GM23338 (cell line): ENCODE measurements around the gene ZNF354C. TPM values are rescaled to one million over a fixed set of nuclear protein-coding genes. Genes with fewer than 3 reads are reported as not detected.

Experiments used
- ATAC-seq: fragments of 200-7000 bp; cut with Tn5 transposase; 3 replicates; pipeline ENCODE4 v1.9.1; 2020
- DNase-seq: peaks from one replicate; pipeline ENCODE4 v3.0.0-alpha.2; 2015; ENCODE audit warnings: low spot score
- H2AFZ ChIP-seq: fragments of 200-600 bp; sonication (generic); 2 replicates; pipeline ENCODE4 v1.8.0; 2016; ENCODE audit warnings: antibody characterized with exemption, mild to moderate bottlenecking, moderate library complexity
- H3F3A ChIP-seq: fragments of 200-600 bp; sonication (generic); replicated peaks from 2 replicates; pipeline ENCODE4 v1.8.0; 2017; ENCODE audit warnings: antibody characterized with exemption, mixed run types, low read depth
- H3K27ac ChIP-seq: fragments of 200-600 bp; sonication (generic); 2 replicates; pipeline ENCODE4 v1.6.1; 2016; ENCODE audit warnings: low read depth
- H3K27me3 ChIP-seq: fragments of 200-600 bp; sonication (generic); 2 replicates; pipeline ENCODE4 v1.8.0; 2016; ENCODE audit warnings: mild to moderate bottlenecking, mixed run types, moderate library complexity; ENCODE audit not compliant: insufficient read depth
- H3K36me3 ChIP-seq: fragments of 200-600 bp; sonication (generic); 2 replicates; pipeline ENCODE4 v1.8.0; 2016; ENCODE audit warnings: mild to moderate bottlenecking; ENCODE audit not compliant: insufficient read depth
- H3K4me1 ChIP-seq: fragments of 200-600 bp; sonication (generic); 2 replicates; pipeline ENCODE4 v1.8.0; 2016; ENCODE audit warnings: mild to moderate bottlenecking, moderate library complexity; ENCODE audit not compliant: insufficient read depth
- H3K4me2 ChIP-seq: fragments of 200-600 bp; sonication (generic); 2 replicates; pipeline ENCODE4 v1.7.1; 2017; ENCODE audit warnings: mixed run types
- H3K4me3 ChIP-seq: fragments of 200-600 bp; sonication (generic); 2 replicates; pipeline ENCODE4 v1.6.1; 2016; ENCODE audit warnings: mixed run types
- H3K79me2 ChIP-seq: fragments of 200-600 bp; sonication (generic); replicated peaks from 2 replicates; pipeline ENCODE4 v1.8.0; 2017; ENCODE audit warnings: mild to moderate bottlenecking; ENCODE audit not compliant: insufficient read depth
- H3K9me2 ChIP-seq: fragments of 200-600 bp; sonication (generic); 2 replicates; pipeline ENCODE4 v1.8.0; 2017; ENCODE audit not compliant: insufficient read depth
- H4K20me1 ChIP-seq: fragments of 200-600 bp; sonication (generic); replicated peaks from 2 replicates; pipeline ENCODE4 v1.8.0; 2017; ENCODE audit warnings: mild to moderate bottlenecking; ENCODE audit not compliant: insufficient read depth
- H3K27ac Mint-ChIP-seq: 2 replicates; pipeline ENCODE4 v1.8.0; 2020; ENCODE audit warnings: inconsistent platforms, mild to moderate bottlenecking, moderate library complexity, mixed read lengths
- H3K27me3 Mint-ChIP-seq: 3 replicates; pipeline ENCODE4 v1.8.0; 2022; ENCODE audit warnings: low read depth, mild to moderate bottlenecking, moderate library complexity, mixed read lengths, inconsistent platforms; ENCODE audit not compliant: insufficient read depth, poor library complexity
- H3K36me3 Mint-ChIP-seq: 3 replicates; pipeline ENCODE4 v1.8.0; 2021; ENCODE audit warnings: low read depth, mild to moderate bottlenecking, inconsistent platforms, moderate library complexity, mixed read lengths
- H3K4me1 Mint-ChIP-seq: 3 replicates; pipeline ENCODE4 v1.8.0; 2020; ENCODE audit warnings: mild to moderate bottlenecking, inconsistent platforms, mixed read lengths
- H3K4me3 Mint-ChIP-seq: 3 replicates; pipeline ENCODE4 v1.8.0; 2021; ENCODE audit warnings: moderate library complexity, mild to moderate bottlenecking, inconsistent platforms, mixed read lengths
- H3K9me3 Mint-ChIP-seq: 3 replicates; pipeline ENCODE4 v1.8.0; 2020; ENCODE audit warnings: moderate library complexity, mild to moderate bottlenecking, inconsistent platforms, mixed read lengths
- CREB1 ChIP-seq: fragments of 250-450 bp; sonication (Bioruptor Pico); IDR thresholded peaks from 2 replicates; pipeline ENCODE4 v1.5.0; 2020; ENCODE audit warnings: low read depth, mild to moderate bottlenecking, moderate library complexity
- CTCF ChIP-seq, 2 experiments: fragments of 200-600 bp in 1 of 2; sonication (generic) in 1 of 2; conservative IDR thresholded peaks; 2 replicates each; pipeline versions ENCODE4 v1.5.1 to v1.6.1; 2016 to 2017; ENCODE audit warnings: antibody characterized with exemption in 2 of 2, low read depth in 2 of 2, mild to moderate bottlenecking in 2 of 2, moderate library complexity in 1 of 2
- EZH2 ChIP-seq: fragments of 200-600 bp; sonication (generic); IDR thresholded peaks from one replicate; pipeline ENCODE4 v1.8.0; 2017; ENCODE audit warnings: antibody characterized with exemption, mild to moderate bottlenecking, low read depth; ENCODE audit not compliant: unreplicated experiment
- EZH2phosphoT487 ChIP-seq: fragments of 200-600 bp; sonication (generic); IDR thresholded peaks from one replicate; pipeline ENCODE4 v1.8.1; 2018; ENCODE audit warnings: antibody characterized with exemption; ENCODE audit not compliant: unreplicated experiment
- JUNB ChIP-seq: IDR thresholded peaks from one replicate; pipeline ENCODE4 v1.6.1; 2016; ENCODE audit warnings: antibody characterized with exemption; ENCODE audit not compliant: unreplicated experiment
- NANOG ChIP-seq: IDR thresholded peaks from 2 replicates; pipeline ENCODE4 v1.6.1; 2016; ENCODE audit warnings: antibody characterized with exemption, borderline replicate concordance
- REST ChIP-seq: IDR thresholded peaks from one replicate; pipeline ENCODE4 v1.6.1; 2018; ENCODE audit warnings: antibody characterized with exemption; ENCODE audit not compliant: unreplicated experiment
- STAT1 ChIP-seq: IDR thresholded peaks from one replicate; pipeline ENCODE4 v1.6.1; 2016; ENCODE audit warnings: antibody characterized with exemption; ENCODE audit not compliant: unreplicated experiment
- ZNF114 ChIP-seq: fragments of 250-450 bp; sonication (Bioruptor Pico); IDR thresholded peaks from 2 replicates; pipeline ENCODE4 v1.5.0; 2020; ENCODE audit warnings: mild to moderate bottlenecking, moderate library complexity
- ZNF462 ChIP-seq: fragments of 250-450 bp; sonication (Bioruptor Pico); IDR thresholded peaks from 2 replicates; pipeline ENCODE4 v1.5.0; 2020; ENCODE audit warnings: mild to moderate bottlenecking, moderate library complexity
- polyA plus RNA-seq: library from polyadenylated mRNA; unstranded; fragments of >200 nt; fragmentation: Nextera tagmentation; extraction: Ambion mirVana; gene quantifications from 2 replicates; pipeline ENCODE4 v1.2.1, GENCODE V29; 2016
- total RNA-seq: library from RNA; depleted of rRNA; stranded (reverse); fragments of >200 nt; shearing (Covaris generic); gene quantifications from 2 replicates; pipeline ENCODE4 v1.2.3, GENCODE V29; 2014

The ZNF354C gene
- total and polyA plus RNA-seq, 2 experiments from 2014 or later, result 1.6 to 11.3 TPM

- no peaks in the 10 kb centered on the region for H3K27me3 ChIP-seq
- peaks cover 22% of the 10 kb centered on the region for H3K36me3 Mint-ChIP-seq
- H3F3A ChIP-seq, result no peaks in the 10 kb centered on the region
- H3K27ac ChIP-seq, result no peak overlapping the region
- DNase-seq (no peak), ATAC-seq (no peak)
- H3K27me3 Mint-ChIP-seq, result peaks cover 7% of the 10 kb centered on the region
- H3K4me3 ChIP-seq, result no peak overlapping the region
- H3K4me2 ChIP-seq, result no peak overlapping the region
- peaks cover 71% of the 10 kb centered on the region for H3K9me3 Mint-ChIP-seq
- H3K4me3 Mint-ChIP-seq, result no peak overlapping the region
- no peaks in the 10 kb centered on the region for H3K4me1 ChIP-seq
- H4K20me1 ChIP-seq, result no peaks in the 10 kb centered on the region
- H3K27ac Mint-ChIP-seq, result no peak overlapping the region
- TF ChIP-seq NANOG (no peak), EZH2phosphoT487 (no peak), STAT1 (no peak), JUNB (no peak), EZH2 (no peak), CREB1 (CRISPR knock-in tag) (no peak), ZNF462 (no peak), REST (no peak), ZNF114 (CRISPR knock-in tag) (no peak), CTCF (conservative IDR thresholded peaks at IDR 0.05; ENCODE audit: low read depth in 2 of 2) (no peak)
- H3K36me3 ChIP-seq, result no peaks in the 10 kb centered on the region
- no peaks in the 10 kb centered on the region for H3K79me2 ChIP-seq
- H3K9me2 ChIP-seq, result no peaks in the 10 kb centered on the region
- no peaks in the 10 kb centered on the region for H3K4me1 Mint-ChIP-seq
- no peak overlapping the region for H2AFZ ChIP-seq
Measured at GRCh38 chr5:179128976-179129375, 68.8 kb downstream of the ZNF354C start.
